ES-I3 (cell line): ENCODE measurements around the gene DLGAP1.

Experiments used
- H3K36me3 ChIP-seq: 2 replicates; pipeline ENCODE4 v1.6.1; 2013; ENCODE audit warnings: mild to moderate bottlenecking, low read length, control low read depth, moderate library complexity; ENCODE audit not compliant: insufficient read depth
- H3K4me1 ChIP-seq: 2 replicates; pipeline ENCODE4 v1.6.1; 2013; ENCODE audit warnings: mild to moderate bottlenecking, control low read depth, low read length; ENCODE audit not compliant: insufficient read depth
- H3K9ac ChIP-seq: 2 replicates; pipeline ENCODE4 v1.6.1; 2013; ENCODE audit warnings: low read depth, mild to moderate bottlenecking, low read length, moderate library complexity
- H3K9me3 ChIP-seq: 2 replicates; pipeline ENCODE4 v1.6.1; 2013; ENCODE audit warnings: mild to moderate bottlenecking, low read length, moderate library complexity; ENCODE audit not compliant: control insufficient read depth, insufficient read depth

The DLGAP1 gene

GRCh38 chr18:3995476-3996102 lies 459.5 kb downstream of the DLGAP1 start:
- H3K9ac ChIP-seq: no peak overlapping the region
- H3K36me3 ChIP-seq: no peaks in the 10 kb centered on the region
- peaks cover 7% of the 10 kb centered on the region; the same call in 1 of the 2 replicates for H3K4me1 ChIP-seq

GRCh38 chr18:3993941-3994687 lies 461.0 kb downstream of the DLGAP1 start:
- no peaks in the 10 kb centered on the region for H3K36me3 ChIP-seq
- H3K4me1 ChIP-seq: peaks cover 7% of the 10 kb centered on the region; the same call in 1 of the 2 replicates
- no peaks in the 10 kb centered on the region for H3K9me3 ChIP-seq
- no peak overlapping the region for H3K9ac ChIP-seq

More at GRCh38 chr18:3995476-3996102, 459.5 kb downstream of the DLGAP1 start:
- H3K9me3 ChIP-seq: no peaks in the 10 kb centered on the region

- H3K9ac ChIP-seq: no peak overlapping the region
- no peaks in the 10 kb centered on the region for H3K9me3 ChIP-seq
- peaks cover 8% of the 10 kb centered on the region; the same call in 1 of the 2 replicates for H3K4me1 ChIP-seq
- no peaks in the 10 kb centered on the region for H3K36me3 ChIP-seq
Observed at GRCh38 chr18:3985664-3986063, 469.4 kb downstream of the DLGAP1 start.

GRCh38 chr18:3985020-3985419 lies 470.1 kb downstream of the DLGAP1 start:
- no peak overlapping the region for H3K9ac ChIP-seq
- no peaks in the 10 kb centered on the region for H3K36me3 ChIP-seq
- no peaks in the 10 kb centered on the region for H3K9me3 ChIP-seq

GRCh38 chr18:3984163-3984757 lies 470.8 kb downstream of the DLGAP1 start:
- Histone ChIP-seq H3K36me3 (no peaks in the 10 kb centered on the region), H3K9me3 (no peaks in the 10 kb centered on the region; the same call in 1 of the 2 replicates), H3K4me1 (peaks cover 8% of the 10 kb centered on the region; the same call in 1 of the 2 replicates), H3K9ac (no peak overlapping the region)

More at GRCh38 chr18:3985020-3985419, 470.1 kb downstream of the DLGAP1 start:
- H3K4me1 ChIP-seq: peaks cover 8% of the 10 kb centered on the region; the same call in 1 of the 2 replicates

- peaks cover 8% of the 10 kb centered on the region; the same call in 1 of the 2 replicates for H3K4me1 ChIP-seq
- no peak overlapping the region for H3K9ac ChIP-seq
- no peaks in the 10 kb centered on the region; the same call in 1 of the 2 replicates for H3K9me3 ChIP-seq
- no peaks in the 10 kb centered on the region; the same call in 1 of the 2 replicates for H3K36me3 ChIP-seq
Observed at GRCh38 chr18:3983351-3983969, 471.6 kb downstream of the DLGAP1 start.

- no peaks in the 10 kb centered on the region; the same call in 1 of the 2 replicates for H3K9me3 ChIP-seq
- H3K36me3 ChIP-seq: no peaks in the 10 kb centered on the region; the same call in 1 of the 2 replicates
- no peak overlapping the region for H3K9ac ChIP-seq
- peaks cover 8% of the 10 kb centered on the region; the same call in 1 of the 2 replicates for H3K4me1 ChIP-seq
Observed at GRCh38 chr18:3982541-3982940, 472.6 kb downstream of the DLGAP1 start.

- H3K4me1 ChIP-seq: no peaks in the 10 kb centered on the region
- H3K9me3 ChIP-seq: no peaks in the 10 kb centered on the region; the same call in 1 of the 2 replicates
- H3K9ac ChIP-seq: no peak overlapping the region
- H3K36me3 ChIP-seq: no peaks in the 10 kb centered on the region; the same call in 1 of the 2 replicates
Observed at GRCh38 chr18:3979024-3979423, 476.1 kb downstream of the DLGAP1 start.

GRCh38 chr18:3973191-3973850 lies 481.8 kb downstream of the DLGAP1 start:
- Histone ChIP-seq H3K9me3 (no peaks in the 10 kb centered on the region), H3K4me1 (no peaks in the 10 kb centered on the region), H3K9ac (no peak overlapping the region), H3K36me3 (no peaks in the 10 kb centered on the region)

GRCh38 chr18:3972291-3972930 lies 482.7 kb downstream of the DLGAP1 start:
- H3K4me1 ChIP-seq: peaks cover 6% of the 10 kb centered on the region; the same call in 1 of the 2 replicates
- no peaks in the 10 kb centered on the region for H3K36me3 ChIP-seq
- no peak overlapping the region for H3K9ac ChIP-seq
- no peaks in the 10 kb centered on the region for H3K9me3 ChIP-seq

- no peak overlapping the region for H3K9ac ChIP-seq
- H3K9me3 ChIP-seq: no peaks in the 10 kb centered on the region
- H3K4me1 ChIP-seq: peaks cover 11% of the 10 kb centered on the region; the same call in 1 of the 2 replicates
- H3K36me3 ChIP-seq: no peaks in the 10 kb centered on the region
Observed at GRCh38 chr18:3970929-3971328, 484.2 kb downstream of the DLGAP1 start.

GRCh38 chr18:3967359-3968180 lies 487.5 kb downstream of the DLGAP1 start:
- Histone ChIP-seq H3K9me3 (no peaks in the 10 kb centered on the region), H3K36me3 (no peaks in the 10 kb centered on the region), H3K4me1 (peaks cover 23% of the 10 kb centered on the region; the same call in 1 of the 2 replicates), H3K9ac (no peak overlapping the region)
